SH-SY5Y (cell line): ENCODE data around the gene MICAL3.

Experiments used
- GATA2 ChIP-seq: IDR thresholded peaks from 2 replicates; pipeline ENCODE4 v1.6.1; 2011; ENCODE audit warnings: mild to moderate bottlenecking, low read depth, low read length
- GATA3 ChIP-seq: IDR thresholded peaks from 2 replicates; pipeline ENCODE4 v1.6.1; 2011; ENCODE audit warnings: low read depth, mild to moderate bottlenecking, low read length, moderate library complexity

GRCh38 chr22:18021431-18021830 lies 2.9 kb downstream of the MICAL3 start:
- no peak for TF ChIP-seq GATA2
- no peak for TF ChIP-seq GATA3
